Fibroblast of lung (primary cell): Measurements from ENCODE around the gene OARD1.

Experiments
- EZH2 ChIP-seq: IDR thresholded peaks from 2 replicates; pipeline ENCODE4 v1.5.1; 2012; ENCODE audit warnings: low read length, control low read depth, mild to moderate bottlenecking; ENCODE audit errors: missing control alignments
- TF ChIP-seq, protein P1 (sequence below), 2 donors: IDR thresholded peaks in 1 of 2; conservative IDR thresholded peaks in 1 of 2; 1 replicate in 1 of 2; 2 replicates in 1 of 2; pipeline ENCODE4 v1.5.1; 2011 to 2012; ENCODE audit warnings: low read length in 2 of 2, control low read depth in 1 of 2, inconsistent platforms in 1 of 2, low read depth in 1 of 2, mild to moderate bottlenecking in 1 of 2

DNA sequence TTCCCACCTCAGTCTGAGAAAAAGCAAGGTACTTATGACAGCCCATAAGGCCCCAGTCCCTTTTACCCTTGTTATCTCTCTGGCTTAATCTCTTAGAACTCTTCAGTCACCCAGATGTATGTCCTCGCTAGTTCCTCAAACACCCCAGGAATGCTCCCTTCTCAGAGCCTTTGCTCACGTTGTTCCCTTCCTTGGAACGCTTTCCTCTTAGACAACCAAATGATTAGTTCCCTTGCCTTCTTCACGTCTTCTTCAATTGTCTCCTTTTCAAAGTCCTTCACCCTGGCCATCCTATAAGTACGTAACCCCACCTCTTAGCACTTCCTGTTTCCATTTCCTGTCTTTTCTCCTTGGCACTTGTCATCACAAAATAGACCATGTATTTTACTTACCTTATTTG is 20.3 kb downstream of the OARD1 start:
- TF ChIP-seq, protein P1, sequence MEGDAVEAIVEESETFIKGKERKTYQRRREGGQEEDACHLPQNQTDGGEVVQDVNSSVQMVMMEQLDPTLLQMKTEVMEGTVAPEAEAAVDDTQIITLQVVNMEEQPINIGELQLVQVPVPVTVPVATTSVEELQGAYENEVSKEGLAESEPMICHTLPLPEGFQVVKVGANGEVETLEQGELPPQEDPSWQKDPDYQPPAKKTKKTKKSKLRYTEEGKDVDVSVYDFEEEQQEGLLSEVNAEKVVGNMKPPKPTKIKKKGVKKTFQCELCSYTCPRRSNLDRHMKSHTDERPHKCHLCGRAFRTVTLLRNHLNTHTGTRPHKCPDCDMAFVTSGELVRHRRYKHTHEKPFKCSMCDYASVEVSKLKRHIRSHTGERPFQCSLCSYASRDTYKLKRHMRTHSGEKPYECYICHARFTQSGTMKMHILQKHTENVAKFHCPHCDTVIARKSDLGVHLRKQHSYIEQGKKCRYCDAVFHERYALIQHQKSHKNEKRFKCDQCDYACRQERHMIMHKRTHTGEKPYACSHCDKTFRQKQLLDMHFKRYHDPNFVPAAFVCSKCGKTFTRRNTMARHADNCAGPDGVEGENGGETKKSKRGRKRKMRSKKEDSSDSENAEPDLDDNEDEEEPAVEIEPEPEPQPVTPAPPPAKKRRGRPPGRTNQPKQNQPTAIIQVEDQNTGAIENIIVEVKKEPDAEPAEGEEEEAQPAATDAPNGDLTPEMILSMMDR (conservative IDR thresholded peaks at IDR 0.05 in 1 of 2, IDR thresholded peaks at IDR 0.05 in 1 of 2; ENCODE audit: low read depth in 1 of 2, low read length in 2 of 2): no peak
- TF ChIP-seq EZH2: no peak
